Measurements from ENCODE around the gene SLBP.
A peak's percentile ranks its signal among the peaks of the same experiment; 100 is the strongest.

Gene SLBP

DNA sequence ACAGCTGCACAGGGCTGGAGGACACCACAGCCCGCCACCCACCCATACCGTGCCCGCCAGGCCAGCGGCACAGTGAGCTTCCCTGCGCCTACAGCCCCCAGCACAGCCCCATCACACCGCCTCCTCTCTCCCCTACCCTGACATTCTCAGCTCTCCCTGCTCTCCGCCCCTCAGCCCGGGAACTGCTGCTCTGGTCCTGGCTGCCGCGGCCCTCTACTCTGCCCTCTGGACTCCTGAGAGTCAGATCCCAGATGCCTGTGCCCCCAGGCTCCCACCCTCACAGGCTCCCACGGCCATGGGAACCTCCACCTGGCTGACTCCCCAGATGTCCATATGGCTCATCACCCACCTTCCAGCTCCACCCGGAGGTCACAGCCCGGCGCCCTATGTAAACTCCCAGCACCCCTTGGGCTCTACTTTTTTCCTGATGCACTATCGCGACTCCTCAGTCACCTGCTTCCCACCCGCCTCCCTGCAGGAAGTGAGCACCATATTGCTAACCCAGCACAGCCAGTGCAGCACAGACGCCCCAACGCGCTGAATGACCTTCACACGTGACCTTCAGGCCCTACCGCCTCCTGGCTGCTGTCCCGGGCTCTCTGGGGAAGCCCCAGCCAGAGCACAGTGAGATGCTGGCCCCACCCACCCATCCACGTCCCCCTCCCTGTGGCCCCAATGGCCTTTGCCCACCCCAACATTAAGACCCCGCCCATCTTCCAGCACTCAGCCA is 51.0 kb downstream of the SLBP start:
- DNase-seq: no peak
- TF ChIP-seq GATA1 (IDR thresholded peaks at IDR 0.05; ENCODE audit: low read depth, low read length) (no peak), POLR2A (IDR thresholded peaks at IDR 0.05; ENCODE audit: low read length) (no peak)

DNA sequence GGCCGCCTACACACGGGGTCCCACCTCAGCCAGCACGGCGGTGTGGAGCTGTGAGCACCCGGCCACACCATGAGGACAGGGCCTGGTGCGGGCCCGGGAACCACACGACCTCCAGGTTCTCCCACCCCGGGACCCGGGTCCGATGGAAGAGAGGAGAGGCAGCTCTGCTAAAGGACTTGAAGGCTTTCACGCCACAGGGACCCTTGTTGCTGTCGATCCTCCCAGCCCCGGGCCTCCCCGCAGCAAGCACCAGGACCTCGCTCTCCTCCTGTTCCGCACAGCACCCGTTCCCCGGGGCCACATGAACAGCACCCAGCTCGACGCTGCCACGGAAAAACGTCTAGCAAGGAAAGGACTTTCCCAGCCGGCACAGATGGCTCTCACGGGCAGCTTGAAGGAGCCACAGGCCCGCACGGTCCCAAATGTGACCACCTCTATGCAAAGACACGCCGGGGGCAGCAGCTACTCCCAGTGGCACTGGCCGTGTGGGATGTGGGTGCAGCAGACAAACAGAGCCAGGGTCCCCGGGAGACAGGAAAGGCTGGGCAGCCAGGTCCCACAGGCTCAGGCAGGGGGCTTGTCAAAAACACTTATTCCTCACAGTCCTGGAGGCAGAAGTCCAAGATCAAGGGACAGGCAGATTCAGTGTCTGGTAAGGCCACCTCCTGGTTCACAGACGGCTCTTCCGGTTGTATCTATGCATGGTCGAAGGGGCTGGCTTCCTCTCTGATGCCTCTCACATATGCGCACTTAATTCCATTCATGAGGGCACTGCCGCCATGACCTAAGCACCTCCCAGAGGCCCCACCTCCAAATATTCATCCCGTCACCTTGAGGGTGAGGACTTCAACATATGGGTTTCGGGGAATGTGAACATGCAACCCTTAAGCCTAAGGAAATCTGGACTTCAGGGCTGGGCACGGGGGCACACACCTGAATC is 52.7 kb downstream of the SLBP start:
- no peak for DNase-seq
- TF ChIP-seq POLR2A (IDR thresholded peaks at IDR 0.05; ENCODE audit: low read length) (no peak), GATA1 (IDR thresholded peaks at IDR 0.05; ENCODE audit: low read depth, low read length) (no peak)

DNA sequence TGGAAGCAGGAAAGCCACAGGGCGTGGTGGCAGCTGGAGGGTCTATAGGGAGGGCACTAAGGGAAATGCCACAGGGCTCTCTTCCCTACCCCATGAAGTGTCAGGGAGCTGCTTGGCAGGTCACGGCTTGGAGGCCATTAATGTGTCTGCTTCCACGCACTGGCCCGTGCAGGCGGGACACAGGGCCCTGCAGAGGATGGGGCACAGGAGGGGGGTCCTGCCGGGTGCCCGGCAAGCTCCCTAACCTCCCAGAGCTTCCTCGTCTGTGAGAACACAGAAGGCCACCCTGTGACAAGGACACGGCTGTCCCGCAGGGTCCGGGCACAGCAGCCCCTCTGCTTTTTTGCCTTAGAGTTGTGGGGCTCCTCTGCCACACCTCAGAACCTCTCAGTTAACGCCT is 53.5 kb downstream of the SLBP start:
- no peak for DNase-seq
- TF ChIP-seq GATA1 (IDR thresholded peaks at IDR 0.05; ENCODE audit: low read depth, low read length) (no peak), POLR2A (IDR thresholded peaks at IDR 0.05; ENCODE audit: low read length) (no peak)

DNA sequence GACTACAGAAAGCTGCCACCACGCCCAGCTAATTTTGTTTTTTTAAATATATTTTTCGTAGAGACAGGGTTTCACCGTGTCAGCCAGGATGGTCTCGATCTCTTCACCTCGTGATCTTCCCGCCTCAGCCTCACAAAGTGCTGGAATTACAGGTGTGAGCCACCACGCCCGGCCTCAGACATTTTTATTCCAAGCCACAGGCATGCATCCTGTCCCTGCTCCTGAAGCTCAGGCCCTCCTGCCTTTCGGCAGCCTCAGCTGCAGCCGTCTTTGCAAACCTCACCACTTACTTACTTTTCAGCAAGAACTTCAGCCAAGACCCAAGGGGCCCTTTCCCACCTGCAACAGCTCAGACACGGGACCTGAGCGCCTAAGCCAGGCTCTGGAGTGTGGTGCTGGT is 54.0 kb downstream of the SLBP start:
- TF ChIP-seq POLR2A (IDR thresholded peaks at IDR 0.05; ENCODE audit: low read length): no peak
- no peak for TF ChIP-seq GATA1 (IDR thresholded peaks at IDR 0.05; ENCODE audit: low read depth, low read length)
- no peak for DNase-seq

DNA sequence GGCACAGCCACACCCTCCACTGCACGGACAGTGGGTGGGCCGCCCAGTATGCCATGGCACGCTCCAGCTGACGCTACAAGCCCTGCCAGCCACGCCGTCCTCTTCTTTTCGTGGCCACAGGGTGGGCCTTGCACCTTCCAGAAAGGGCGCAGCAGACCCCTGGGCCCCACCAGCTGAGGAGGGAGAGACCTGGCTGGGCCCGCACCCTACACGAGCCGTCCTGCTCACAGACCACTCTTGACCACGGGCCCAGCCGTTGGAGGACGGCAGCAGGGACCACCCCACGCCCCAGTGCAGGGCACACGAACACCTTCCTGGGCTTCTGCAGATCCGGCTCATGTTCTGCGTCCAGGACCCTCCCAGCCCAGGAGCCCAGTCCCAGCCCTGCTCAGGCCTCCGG is 55.1 kb downstream of the SLBP start:
- no peak for DNase-seq
- TF ChIP-seq POLR2A (IDR thresholded peaks at IDR 0.05; ENCODE audit: low read length): no peak
- no peak for TF ChIP-seq GATA1 (IDR thresholded peaks at IDR 0.05; ENCODE audit: low read depth, low read length)

DNA sequence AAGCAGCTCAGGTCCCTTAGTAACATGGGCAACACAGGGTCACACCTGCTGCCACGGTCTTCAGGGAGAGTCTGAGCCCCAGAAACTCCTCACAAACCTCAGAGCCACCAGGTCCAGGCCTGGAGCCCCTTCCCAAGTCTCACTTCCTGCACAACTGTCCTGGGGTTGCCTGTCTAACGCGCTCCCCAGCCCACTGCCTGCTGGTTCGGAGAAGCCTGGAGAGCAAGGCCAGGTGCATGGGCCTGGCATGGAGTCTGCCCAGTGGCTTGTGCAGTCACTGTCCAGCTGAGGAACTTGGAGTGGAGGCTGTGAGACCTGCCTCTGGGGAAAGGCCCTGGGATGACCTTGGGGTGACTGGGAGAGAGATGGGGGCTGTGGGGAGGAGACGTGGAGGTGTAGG is 56.0 kb downstream of the SLBP start:
- no peak for TF ChIP-seq POLR2A (IDR thresholded peaks at IDR 0.05; ENCODE audit: low read length)
- no peak for TF ChIP-seq GATA1 (IDR thresholded peaks at IDR 0.05; ENCODE audit: low read depth, low read length)
- no peak for DNase-seq

DNA sequence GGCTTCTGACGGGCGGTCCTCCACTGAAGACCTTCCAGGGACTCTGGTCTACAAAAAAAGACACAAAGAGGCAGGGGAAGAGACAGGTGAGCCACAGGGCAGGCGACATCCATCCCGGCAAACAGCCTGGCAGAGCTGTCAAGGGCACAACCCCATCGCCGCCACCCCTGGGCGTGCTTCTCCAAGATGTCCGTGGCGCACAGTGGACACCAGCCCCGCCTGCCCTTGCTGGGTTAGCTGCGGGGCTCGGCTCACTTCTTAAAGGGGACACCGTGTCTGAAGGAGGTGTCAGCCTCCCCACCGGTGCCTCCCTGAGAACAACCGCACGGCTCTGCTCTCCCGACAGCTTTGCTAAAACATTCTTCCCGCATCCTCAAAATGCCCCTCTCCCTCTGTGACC is 56.4 kb downstream of the SLBP start:
- no peak for DNase-seq
- TF ChIP-seq POLR2A (IDR thresholded peaks at IDR 0.05; ENCODE audit: low read length): no peak
- no peak for TF ChIP-seq GATA1 (IDR thresholded peaks at IDR 0.05; ENCODE audit: low read depth, low read length)

DNA sequence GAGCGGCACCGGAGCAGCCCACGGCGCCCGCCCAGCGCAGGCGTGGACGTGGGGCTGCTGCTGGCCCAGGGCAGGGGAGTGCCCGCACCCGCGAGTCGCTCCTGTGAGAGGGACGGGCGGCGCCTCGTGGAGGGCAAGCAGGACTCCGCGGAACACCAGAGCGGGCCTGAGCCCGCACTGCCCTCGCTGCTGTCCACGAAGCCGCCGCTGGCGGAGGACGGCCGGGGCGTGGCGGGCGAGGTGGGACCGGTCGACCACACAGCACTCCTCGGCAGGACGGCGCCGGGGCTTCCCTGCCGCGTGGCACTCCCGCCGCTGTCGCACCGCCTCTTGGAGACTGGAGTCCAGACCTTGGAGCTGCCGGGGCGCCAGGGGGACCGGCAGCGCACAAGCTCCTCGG is 57.0 kb downstream of the SLBP start:
- DNase-seq: no peak

DNA sequence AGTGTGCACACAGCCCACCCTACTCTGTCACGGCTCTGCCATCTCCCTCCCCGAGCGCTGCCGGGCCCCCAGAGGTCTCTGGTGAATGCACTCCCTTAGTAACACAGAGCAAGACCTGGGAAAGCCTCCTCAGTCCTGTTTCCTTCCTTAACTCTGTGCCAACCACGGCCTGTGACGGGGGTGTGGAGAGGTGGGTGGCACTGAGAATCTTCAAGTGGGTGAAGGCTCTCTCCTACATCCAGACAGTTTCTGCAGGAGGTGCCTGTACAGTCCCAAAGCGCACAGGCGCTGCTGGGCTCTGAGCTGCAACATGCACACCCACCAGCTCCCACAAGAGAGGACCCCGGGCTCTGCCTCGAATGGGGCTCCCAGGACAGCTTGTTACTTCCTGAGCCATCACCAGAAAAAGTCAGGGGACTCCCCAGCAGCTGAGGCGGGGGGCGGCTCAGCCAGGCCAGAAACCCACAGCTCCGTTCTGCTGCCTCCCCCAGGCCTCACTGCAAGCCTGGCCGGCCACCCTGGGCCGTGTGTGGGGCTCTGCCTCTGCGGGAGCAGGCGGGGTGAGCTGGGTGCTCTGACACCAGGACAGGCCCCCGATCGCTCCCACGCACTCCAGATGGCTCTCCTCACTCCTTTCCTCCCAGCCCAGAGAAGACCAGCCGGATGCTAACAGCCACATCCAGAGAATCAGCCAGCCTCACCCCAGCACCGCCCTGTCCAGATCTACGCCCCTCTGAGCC is 57.7 kb downstream of the SLBP start:
- no peak for DNase-seq
- TF ChIP-seq GATA1 (IDR thresholded peaks at IDR 0.05; ENCODE audit: low read depth, low read length) (no peak), POLR2A (IDR thresholded peaks at IDR 0.05; ENCODE audit: low read length) (no peak)

More for the DNA sequence above, 57.0 kb downstream of the SLBP start:
- TF ChIP-seq POLR2A (IDR thresholded peaks at IDR 0.05; ENCODE audit: low read length) (no peak), GATA1 (IDR thresholded peaks at IDR 0.05; ENCODE audit: low read depth, low read length) (no peak)

DNA sequence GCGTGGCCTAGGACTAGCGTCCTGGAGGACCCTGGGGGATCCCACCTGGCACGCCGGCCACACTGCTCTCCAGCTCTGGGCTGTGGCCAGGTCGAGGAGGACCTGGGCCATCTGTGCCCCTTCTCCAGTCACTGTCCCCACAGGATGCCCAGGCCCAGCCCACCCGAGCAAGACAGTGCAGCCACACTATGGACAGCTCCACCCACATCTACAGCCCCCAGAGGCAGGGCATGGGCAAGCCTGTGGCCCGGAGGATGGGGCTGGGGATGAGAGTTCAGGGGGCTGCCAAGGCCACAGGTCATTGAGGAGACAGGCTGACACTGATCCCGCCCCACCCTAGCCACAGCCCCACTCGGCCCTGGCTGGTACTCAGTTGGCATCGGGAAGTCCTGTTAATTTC is 58.3 kb downstream of the SLBP start:
- no peak for TF ChIP-seq GATA1 (IDR thresholded peaks at IDR 0.05; ENCODE audit: low read depth, low read length)
- no peak for TF ChIP-seq POLR2A (IDR thresholded peaks at IDR 0.05; ENCODE audit: low read length)
- DNase-seq: no peak

DNA sequence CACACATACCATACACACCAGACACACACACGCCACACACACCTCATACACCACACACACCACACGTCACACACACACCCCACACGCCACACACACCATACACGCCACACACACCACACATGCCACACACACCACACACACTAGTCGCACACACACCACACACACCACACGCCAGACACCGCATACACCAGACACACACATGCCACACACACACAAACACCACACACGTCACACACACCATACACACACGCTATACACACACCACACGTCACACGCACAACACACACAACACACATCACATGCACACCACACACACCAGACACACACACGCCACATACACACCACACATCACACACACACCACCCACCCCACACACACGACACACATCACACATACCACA is 60.0 kb downstream of the SLBP start:
- DNase-seq: no peak
- no peak for TF ChIP-seq GATA1 (IDR thresholded peaks at IDR 0.05; ENCODE audit: low read depth, low read length)
- TF ChIP-seq POLR2A (IDR thresholded peaks at IDR 0.05; ENCODE audit: low read length): no peak

DNA sequence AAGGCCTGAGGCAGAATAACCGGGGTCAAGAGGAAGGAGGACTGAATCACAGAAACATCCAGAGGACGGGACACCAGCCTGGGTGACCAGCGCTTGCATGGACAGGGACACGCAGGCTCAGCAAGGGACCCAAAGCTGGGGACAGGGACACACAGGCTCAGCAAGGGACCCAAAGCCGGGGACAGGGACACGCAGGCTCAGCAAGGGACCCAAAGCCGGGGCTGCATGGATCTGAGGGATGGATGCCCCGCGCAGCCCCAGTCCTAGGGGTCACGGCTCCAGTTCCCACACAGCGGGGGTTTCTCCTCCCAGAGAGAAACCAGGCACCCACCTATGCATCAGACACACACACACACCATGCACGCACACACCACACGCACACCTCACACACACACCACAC is 60.5 kb downstream of the SLBP start:
- TF ChIP-seq GATA1 (IDR thresholded peaks at IDR 0.05; ENCODE audit: low read depth, low read length) (no peak), POLR2A (IDR thresholded peaks at IDR 0.05; ENCODE audit: low read length) (no peak)
- peak in 1 of 2 experiments; percentile 37 for DNase-seq

DNA sequence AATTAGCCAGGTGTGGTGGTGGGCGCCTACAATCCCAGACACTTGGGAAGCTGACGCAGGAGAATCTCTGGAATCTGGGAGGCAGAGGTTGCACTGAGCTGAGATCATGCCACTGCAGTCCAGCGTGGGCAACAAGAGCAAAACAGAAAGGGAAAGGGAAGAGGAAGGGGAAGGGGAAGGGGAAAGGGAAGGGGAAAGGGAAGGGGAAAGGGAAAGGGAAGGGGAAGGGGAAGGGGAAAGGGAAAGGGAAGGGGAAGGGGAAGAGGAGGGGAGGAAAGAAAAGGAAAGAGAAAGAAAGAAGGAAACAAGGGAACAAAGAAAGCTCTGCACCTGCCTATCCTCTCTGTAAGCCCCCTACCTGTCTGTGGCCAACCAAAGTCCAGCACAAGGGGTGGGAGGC is 63.2 kb downstream of the SLBP start:
- DNase-seq: no peak
- no peak for TF ChIP-seq GATA1 (IDR thresholded peaks at IDR 0.05; ENCODE audit: low read depth, low read length)
- TF ChIP-seq POLR2A (IDR thresholded peaks at IDR 0.05; ENCODE audit: low read length): no peak

DNA sequence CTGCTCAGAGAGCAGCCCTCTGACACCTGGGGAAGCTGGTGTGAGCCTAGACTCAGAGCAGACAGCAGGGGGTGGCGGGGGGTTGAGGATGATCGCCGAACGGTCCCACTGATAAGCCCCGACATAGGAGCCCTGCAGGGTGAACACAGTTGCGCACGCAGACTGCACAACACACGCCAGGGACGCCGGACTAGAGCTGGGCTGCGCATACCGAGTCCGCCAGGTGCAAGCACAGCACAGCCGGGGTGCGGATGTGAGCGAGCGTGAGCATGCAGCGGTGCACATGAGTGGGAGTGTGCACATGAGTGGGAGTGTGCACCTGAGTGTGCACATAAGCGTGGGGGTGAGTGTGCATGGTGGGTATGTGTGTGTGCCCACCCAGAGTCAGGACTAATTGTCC is 64.7 kb downstream of the SLBP start:
- no peak for DNase-seq
- TF ChIP-seq GATA1 (IDR thresholded peaks at IDR 0.05; ENCODE audit: low read depth, low read length): no peak
- no peak for TF ChIP-seq POLR2A (IDR thresholded peaks at IDR 0.05; ENCODE audit: low read length)
